HT-29 (cell line): ENCODE data around the gene NSD2. TPM values are rescaled to one million over a fixed set of nuclear protein-coding genes. Genes with fewer than 3 reads are reported as not detected.
"Not testable (repeated sequence)": the region's sequence is repeated elsewhere in the genome, so short reads cannot be mapped to it uniquely, and the experiment has no call there.

ENCODE experiments used
- DNase-seq: peaks from one replicate; pipeline ENCODE4 v3.0.0-alpha.2; 2015; ENCODE audit warnings: low spot score
- small RNA-seq: library from RNA; depleted of rRNA; stranded (forward); fragments of <200 nt; gene quantifications from one replicate; pipeline ENCODE3, GENCODE V24; 2014
- total RNA-seq: library from RNA; depleted of rRNA; stranded (reverse); fragments of >200 nt; shearing (Covaris generic); gene quantifications from 2 replicates; pipeline ENCODE4 v1.2.3, GENCODE V29; 2014; rRNA removed

The NSD2 gene
- total RNA-seq, 1 experiment from 2014 or later, result 70.5 TPM

- peak; percentile 74 for DNase-seq
These were observed 127.1 kb downstream of the NSD2 start for GRCh38 chr4:1998296-1998695.

GRCh38 chr4:1999308-1999707, 128.1 kb downstream of the NSD2 start:
- DNase-seq, result not testable (repeated sequence)

- not testable (repeated sequence) for DNase-seq
These were observed 132.2 kb downstream of the NSD2 start for GRCh38 chr4:2003361-2003760.

- no peak for DNase-seq
These were observed 135.2 kb downstream of the NSD2 start for GRCh38 chr4:2006367-2006766.

- DNase-seq, result no peak
These were observed 135.9 kb downstream of the NSD2 start for GRCh38 chr4:2006956-2007653.

GRCh38 chr4:2007804-2008670, 136.8 kb downstream of the NSD2 start:
- DNase-seq, result no peak

- no peak for DNase-seq
These were observed 137.4 kb downstream of the NSD2 start for GRCh38 chr4:2008671-2008920.

GRCh38 chr4:2008921-2009650, 137.9 kb downstream of the NSD2 start, which contains the start of gene NELFA:
Gene NELFA (minus strand): TSS chr4:2008974. CDS start chr4:2008959, 15 bp downstream.
- peak; percentile 97 for DNase-seq

GRCh38 chr4:2009651-2010233, 138.5 kb downstream of the NSD2 start:
- DNase-seq, result peak; percentile 88

GRCh38 chr4:2011583-2011982, 140.4 kb downstream of the NSD2 start:
- no peak for DNase-seq

GRCh38 chr4:2015008-2015407, 143.8 kb downstream of the NSD2 start:
- DNase-seq, result no peak

GRCh38 chr4:2021358-2022018, 150.3 kb downstream of the NSD2 start:
- not testable (repeated sequence) for DNase-seq

GRCh38 chr4:2024683-2025082, 153.5 kb downstream of the NSD2 start:
- no peak for DNase-seq

GRCh38 chr4:2025817-2026216, 154.6 kb downstream of the NSD2 start:
- DNase-seq, result no peak

GRCh38 chr4:2027120-2027519, 155.9 kb downstream of the NSD2 start:
- not testable (repeated sequence) for DNase-seq

- DNase-seq, result not testable (repeated sequence)
These were observed 160.0 kb downstream of the NSD2 start for GRCh38 chr4:2031161-2031560.

Small RNA genes within 50 kb of the gene (small RNA-seq; reads per million reads assigned to genes)
- 368 reads per million, percentile 98 among the genes with 10 or more reads in this experiment for gene SCARNA22

Other genes with a start within 250 kb of the NSD2 start
- 2.4 and 2.6 TPM in 2 replicates for gene FAM53A, start 187.1 kb upstream of the NSD2 start, total RNA-seq
- 147 and 183 TPM in 2 replicates for gene SLBP, start 159.1 kb upstream of the NSD2 start, total RNA-seq
- 94.2 and 111 TPM in 2 replicates for gene TMEM129, start 150.1 kb upstream of the NSD2 start, total RNA-seq
- 64.6 and 71.2 TPM in 2 replicates for gene TACC3, start 149.9 kb upstream of the NSD2 start, total RNA-seq
- 73.4 and 77.0 TPM in 2 replicates for gene FGFR3, start 78.1 kb upstream of the NSD2 start, total RNA-seq
- 95.8 and 106 TPM in 2 replicates for gene LETM1, start 15.2 kb upstream of the NSD2 start, total RNA-seq
- gene NELFA, start 137.6 kb downstream of the NSD2 start, total RNA-seq, result 49.1 and 49.4 TPM in 2 replicates
- 0.08 TPM in 1 of 2 replicates, not detected in the other for gene NAT8L, start 187.9 kb downstream of the NSD2 start, total RNA-seq